NCI-H1105 (cell line): ENCODE results near the gene CPLANE2.
"Not testable (repeated sequence)": the region's sequence is repeated elsewhere in the genome, so short reads cannot be mapped to it uniquely, and the experiment has no call there.

Source experiments
- DNase-seq: peaks from one replicate; lab custom pipeline; 2025; lab: John Stamatoyannopoulos, UW

Gene CPLANE2

DNA sequence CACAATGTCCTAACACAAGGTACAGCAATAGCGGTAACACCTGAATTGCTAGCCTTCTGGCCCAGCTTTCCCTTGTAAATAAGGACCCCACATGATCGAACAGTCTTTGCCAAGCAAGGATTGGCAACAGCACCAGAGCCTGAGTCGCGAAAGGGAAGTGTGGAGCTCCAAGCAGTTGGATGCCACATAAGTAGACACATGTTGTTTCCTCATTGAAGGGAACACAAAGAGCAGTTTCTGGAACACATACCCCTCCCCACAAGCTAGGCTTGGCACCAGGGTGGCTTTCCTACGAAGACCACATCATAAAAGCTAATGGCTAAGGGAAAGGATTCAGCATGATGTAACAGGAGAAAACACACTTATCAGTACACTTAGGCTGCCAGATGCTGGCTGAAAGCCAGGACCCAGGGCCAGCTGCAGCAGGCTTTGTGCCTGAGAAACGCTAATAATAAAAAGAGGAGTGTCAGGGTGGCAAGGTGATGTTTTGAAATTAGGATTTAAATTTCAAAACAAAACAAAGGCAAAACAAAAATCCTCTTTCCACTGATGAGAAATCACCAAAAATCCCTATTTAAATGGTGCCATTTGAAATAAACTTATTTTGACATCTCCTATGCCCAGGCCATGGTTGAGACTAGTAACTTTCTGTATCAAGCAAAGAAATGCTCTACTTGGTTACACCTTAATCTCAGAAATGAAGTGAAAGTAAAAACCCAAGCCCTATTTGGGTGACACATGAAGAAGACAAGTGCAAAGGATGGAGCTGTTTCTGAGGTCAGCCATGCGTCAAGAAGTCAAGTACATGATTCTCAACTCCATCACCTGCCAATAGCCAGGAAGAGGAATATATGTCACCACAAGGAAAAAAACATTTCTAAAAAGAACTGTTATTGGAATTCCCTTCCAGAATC is 11.9 kb upstream of the CPLANE2 start:
- peak; percentile 96 for DNase-seq

- no peak for DNase-seq
These were observed 11.0 kb upstream of the CPLANE2 start for GRCh38 chr1:16248007-16248436.

- no peak for DNase-seq
These were observed 10.5 kb upstream of the CPLANE2 start for GRCh38 chr1:16247441-16247840.

DNA sequence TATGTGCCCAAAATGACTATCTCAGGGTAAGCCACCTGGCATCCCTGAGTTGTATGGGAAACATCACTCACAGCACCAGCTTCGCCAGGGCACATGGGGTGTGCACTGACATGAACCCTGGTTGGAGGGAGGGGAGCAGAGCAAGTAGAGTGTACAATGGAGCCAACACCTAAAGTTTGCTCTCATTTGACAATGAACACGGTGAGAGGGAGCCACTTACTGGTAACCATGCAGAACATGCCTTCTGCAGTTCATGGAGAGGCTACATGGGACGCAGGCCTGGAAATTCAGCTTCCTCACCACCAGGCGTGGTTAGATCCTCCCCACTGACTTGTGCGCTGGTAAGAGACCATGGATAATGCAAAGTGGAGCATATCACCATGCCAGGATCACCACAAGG is 10.0 kb upstream of the CPLANE2 start:
- DNase-seq: no peak

- not testable (repeated sequence) for DNase-seq
These were observed 9.3 kb upstream of the CPLANE2 start for GRCh38 chr1:16246239-16246638.

DNA sequence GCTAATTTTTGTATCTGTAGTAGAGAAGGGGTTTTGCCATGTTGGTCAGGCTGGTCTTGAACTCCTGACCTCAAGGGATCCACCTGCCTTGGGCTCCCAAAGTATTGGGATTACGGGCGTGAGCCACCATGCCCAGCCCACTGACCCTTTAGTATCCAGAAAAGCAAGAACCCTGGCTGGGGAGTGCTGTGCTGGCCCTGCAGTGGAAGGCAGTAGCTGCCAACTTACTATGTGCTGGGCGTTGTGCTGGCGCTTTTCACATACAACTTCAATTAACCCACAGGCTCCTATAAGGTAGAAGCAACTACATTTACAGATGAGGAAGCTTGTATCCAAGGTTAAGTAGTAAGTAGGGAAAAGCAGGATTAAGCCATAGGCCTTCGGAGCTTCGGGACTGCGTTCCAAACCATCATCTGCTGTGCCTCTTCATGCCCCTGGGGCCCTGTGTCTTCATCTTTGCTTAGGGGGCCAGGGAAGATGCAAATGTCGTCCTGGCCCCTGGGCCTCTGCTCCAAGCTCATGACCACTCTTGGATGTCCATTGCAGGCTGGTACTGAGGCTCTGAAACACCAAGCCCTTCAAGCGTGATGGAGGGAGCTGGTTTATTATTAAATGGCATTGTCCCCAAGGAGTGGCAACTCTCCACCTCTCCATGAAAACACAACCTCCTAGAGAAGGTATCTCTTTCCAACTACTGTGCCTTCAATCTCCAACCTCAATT is 8.7 kb upstream of the CPLANE2 start:
- no peak for DNase-seq

GRCh38 chr1:16244650-16245285 is 7.8 kb upstream of the CPLANE2 start:
- DNase-seq: no peak

- DNase-seq: peak; percentile 85
These were observed 7.1 kb upstream of the CPLANE2 start for GRCh38 chr1:16243936-16244649.

DNA sequence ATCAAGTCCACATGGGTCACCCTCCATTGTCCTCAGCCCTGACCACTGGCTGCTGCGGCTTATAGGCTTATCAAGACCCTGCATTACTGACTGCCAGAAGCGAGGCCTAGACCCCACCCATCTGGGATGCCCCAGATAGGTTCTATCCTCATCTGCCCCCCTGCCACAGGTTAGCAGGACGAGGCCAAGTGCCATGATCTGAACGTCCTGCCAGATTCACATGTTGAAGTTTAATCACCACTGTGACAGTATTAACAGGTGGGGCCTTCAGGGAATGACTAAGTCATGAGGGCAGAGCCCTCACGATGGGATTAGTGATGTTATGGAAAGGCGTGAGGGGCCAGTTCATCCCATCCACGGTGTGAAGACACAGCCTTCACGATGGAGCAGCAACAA is 6.2 kb upstream of the CPLANE2 start:
- DNase-seq: no peak

DNA sequence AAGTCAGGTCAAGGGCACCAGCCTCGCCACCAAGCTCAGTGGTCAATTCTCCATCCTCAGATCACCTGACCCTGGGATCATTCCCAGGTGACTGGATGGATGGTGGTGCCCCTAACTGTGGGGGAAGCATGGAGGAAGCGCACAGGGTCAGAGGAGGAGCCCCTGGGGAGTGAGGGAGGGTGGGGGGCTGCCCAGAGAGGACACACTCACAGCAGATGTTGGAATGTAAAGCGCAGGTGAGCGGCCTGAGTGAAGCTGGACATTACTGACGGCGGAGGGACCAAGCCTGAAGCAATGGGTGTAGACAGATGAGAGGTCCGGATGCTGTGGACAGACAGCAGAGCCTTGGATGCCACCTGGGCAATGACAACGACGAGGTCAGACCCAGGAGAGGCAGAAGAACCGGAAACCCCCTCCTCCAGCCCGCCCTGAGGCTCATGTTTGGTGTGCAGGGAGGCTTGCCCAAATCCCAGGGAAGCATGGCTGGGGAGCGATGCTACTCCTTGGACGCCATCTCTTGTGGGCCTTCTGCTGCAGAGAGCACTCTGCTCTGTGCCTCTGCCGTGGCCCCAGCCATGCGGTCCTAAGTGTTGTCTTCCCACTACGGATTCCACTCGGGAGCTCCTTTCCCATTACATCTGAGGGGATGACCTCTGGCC is 5.7 kb upstream of the CPLANE2 start:
- DNase-seq: no peak

DNA sequence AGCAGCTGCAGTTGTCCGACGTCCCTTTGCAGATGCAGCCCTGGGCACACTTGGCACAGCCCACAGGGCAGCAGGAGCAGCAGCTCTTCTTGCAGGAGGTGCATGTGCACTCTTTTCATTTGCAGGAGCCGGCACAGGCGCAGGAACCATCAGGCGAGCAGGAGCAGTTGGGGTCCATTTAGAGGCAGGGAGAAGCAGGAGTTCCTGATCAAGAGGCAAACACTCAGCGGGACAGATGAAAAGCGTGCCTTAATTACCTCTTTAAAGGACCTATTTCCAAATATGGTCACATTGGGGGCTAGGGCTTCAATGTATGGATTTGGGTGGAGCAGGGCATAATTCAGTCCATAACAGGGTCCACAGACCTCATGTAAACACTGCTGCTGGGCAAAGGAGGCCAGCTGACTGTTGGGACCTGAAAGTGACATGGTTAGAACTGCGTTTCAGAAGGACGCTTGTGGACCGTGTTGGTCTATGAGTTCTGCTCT is 4.3 kb upstream of the CPLANE2 start:
- no peak for DNase-seq

DNA sequence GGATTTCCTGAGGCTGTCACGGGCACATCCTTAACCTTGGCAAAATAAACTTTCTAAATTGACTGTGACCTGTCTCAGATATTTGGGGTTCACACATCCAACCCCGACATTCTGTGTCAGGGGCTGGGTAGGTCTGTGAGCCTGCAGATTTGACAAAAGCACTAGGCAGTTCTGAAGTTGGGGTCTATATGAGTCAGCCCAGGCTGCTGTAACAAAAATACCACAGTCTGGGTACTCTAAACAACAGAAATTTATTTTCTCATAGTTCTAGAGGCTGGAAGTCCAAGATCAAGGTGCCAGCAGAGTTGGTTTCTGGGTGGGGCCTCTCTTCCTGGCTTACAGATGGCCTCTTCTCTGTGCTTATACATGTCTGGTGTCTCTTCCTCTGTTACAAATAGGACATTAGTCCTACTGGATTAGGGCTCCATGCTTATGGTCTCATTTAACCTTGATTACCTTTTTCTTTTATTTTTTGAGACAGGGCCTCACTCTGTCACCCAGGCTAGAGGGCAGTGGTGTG is 3.0 kb upstream of the CPLANE2 start:
- no peak for DNase-seq

DNA sequence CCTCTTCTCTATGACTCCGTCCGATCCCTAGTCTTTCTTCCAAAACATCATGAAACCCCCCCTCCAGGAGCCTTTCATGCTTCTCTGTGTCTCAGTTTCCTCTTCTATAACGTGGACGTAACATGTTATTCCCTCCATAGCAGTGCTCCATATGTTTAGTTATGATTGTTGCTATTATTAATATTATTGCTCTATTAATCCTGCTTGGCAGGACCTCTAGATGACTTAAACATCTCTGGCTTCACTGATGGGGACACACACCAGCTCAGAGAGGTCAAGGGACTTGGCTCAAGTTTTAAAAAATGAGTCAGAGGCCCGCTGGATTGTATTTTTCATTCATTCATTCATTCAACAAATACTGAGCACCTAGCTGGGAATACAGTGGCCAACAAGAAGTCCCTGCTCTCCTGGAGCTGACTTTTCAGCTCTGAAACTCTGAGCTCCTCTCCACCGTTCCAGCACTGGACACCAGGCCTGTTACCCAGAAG is 404 bp upstream of the CPLANE2 start:
- DNase-seq: no peak

DNA sequence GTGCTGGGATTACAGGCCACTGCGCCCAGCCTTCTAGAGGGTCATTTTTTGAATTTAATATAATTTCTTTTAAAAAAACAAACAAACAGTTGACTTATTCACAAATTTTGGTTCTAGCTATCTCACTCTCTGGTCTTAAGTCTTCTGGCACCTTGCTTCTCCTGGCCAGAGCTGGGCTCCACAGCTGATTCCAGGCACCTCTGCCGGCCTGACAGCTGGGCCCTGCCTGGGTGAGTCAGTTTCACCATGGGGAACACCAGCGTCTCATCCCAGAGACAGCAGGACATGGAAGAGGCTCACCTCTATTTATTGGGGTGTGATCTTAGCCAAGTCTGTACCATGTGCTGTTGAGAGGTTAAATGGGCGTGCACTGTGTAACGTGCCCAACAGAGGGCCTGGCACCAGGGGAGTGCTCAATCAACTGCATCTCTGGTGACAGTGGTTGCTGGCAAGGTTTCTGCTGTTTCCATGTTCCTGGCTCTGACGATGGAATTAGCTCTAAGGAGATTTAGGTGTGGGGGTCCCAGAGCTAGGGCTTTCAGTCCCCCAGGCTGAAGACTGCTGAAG is 956 bp downstream of the CPLANE2 start:
- DNase-seq: peak; percentile 72

DNA sequence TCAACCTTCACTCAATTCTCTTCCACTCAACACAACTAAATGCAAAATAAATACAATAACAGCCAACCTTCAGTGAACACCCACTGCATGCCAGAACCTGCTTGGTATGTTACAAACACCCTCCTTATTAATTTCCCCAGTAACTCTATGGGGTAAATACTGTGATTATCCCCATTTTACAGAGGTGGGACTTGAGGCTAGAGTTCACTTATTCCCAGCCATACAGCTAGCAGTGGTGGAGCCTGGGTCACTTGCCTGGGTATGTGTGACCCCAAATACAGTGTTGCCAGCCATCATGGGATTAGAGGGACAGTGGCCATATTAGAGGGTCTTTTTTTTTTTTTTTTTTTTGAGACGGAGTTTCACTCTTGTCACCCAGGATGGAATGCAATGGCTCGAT is 1.6 kb downstream of the CPLANE2 start:
- DNase-seq: no peak

- DNase-seq: no peak
These were observed 3.6 kb downstream of the CPLANE2 start for GRCh38 chr1:16233431-16233830.

DNA sequence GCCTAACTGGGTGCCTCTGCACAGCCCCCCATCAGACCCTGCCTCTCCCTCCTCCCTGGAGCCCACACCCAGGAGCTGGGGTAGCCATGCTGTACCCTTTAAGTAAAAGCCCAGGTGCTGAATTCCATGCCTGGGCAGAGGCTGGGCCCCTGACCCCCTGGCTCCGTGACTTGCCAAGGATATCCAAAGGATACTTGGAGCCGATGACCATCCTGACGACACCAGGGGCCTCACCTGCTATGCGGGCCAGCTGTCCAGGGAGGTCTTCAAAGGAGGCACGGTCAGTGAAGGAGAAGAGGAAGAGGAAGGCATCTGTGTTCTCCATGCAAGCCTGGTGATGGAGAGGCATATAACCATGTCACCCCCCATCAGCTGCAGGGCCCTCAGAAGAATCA is 4.7 kb downstream of the CPLANE2 start:
- DNase-seq: no peak

DNA sequence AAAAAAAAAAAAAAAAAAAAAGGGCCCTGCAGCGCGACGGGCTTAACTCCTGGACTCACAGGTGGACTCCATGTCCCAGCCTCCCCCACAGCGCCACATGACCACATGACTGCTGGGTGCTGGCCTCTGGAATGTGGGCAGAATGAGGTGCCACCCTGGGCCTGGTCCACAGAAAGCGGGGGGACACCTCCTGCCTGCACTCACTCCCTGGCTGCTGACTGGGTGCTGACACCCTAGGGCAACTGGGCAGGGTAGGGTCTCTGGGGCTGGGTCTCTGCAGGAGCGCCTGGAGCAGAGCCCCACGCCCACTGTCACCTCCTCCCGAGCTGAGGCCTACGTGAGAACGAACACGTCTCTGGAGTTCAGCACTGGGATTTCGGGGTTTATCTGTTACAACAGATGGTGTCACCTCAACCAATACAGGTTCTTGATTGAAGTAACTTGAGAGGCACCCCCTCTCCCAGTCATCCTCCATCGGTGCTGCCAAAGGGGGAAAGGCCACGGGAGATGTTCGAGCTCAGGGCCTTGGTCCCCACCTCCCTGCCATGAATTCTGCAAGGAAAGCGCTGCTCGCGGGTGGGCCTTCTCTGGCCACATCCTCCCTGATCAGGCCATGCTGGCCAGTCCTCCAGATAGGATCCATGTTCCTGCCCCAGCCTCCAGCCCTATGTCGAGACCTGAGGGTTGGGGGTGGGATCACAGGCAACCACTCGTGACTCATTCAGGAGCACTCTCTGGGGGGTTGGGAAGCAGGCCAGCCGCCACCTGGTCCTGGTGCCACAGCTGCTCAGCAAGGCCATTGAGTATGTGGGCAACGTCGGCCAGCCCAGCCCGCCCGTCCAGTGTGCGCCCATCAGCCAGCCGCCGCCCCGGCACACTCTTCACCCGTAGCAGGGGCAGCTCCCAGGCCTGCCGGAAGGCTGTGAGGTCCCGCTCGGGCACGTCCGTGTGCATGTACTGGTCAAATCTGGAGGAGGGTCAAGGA is 5.4 kb downstream of the CPLANE2 start:
- DNase-seq: no peak

DNA sequence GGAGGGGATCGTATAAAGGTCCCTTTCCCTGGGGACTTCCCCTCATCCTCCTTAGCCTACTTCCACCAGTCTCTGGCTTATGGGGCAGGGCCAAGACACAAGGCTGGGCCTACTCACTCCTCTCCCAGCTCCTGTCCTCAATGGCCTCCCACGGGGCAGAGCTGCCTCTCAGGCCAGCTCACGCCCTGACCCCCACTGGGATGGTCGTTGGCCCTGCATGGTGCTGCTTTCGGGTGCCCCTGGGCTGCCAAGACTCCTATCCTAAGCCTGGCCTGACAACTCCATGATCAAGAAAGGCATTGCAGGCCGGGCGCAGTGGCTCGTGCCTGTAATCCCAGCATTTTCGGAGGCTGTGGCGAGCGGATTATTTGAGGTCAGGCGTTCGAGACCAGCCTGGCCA is 6.2 kb downstream of the CPLANE2 start:
- DNase-seq: no peak
